Gastrocnemius medialis (tissue), 4 donors: ENCODE results near the gene TUBAL3. TPM values are rescaled to one million over a fixed set of nuclear protein-coding genes. Genes with fewer than 3 reads are reported as not detected.

Source experiments
- ATAC-seq, 2 donors: fragments of 150-250 bp; one replicate each; pipeline ENCODE4 v1.9.1; 2016
- DNase-seq, 2 donors: peaks; one replicate each; pipeline ENCODE4 v3.0.0-alpha.2; 2019
- H3K27ac ChIP-seq, 4 donors: fragments of 200-600 bp; sonication (generic); 1 replicate in 1 of 4; 2 replicates in 3 of 4; pipeline ENCODE4 v1.5.1; 2016 to 2018; ENCODE audit warnings: mild to moderate bottlenecking in 2 of 4, moderate library complexity in 1 of 4
- H3K27me3 ChIP-seq, 3 donors: fragments of 200-600 bp; sonication (generic) in 2 of 3; 1 replicate in 1 of 3; 2 replicates in 2 of 3; pipeline versions ENCODE4 v1.5.1 to v1.6.0; 2016 to 2019; ENCODE audit warnings: mild to moderate bottlenecking in 1 of 3, moderate library complexity in 1 of 3
- H3K36me3 ChIP-seq, 2 donors: fragments of 200-600 bp; sonication (generic) in 1 of 2; one replicate each; pipeline ENCODE4 v1.5.1; 2017 to 2018
- H3K4me1 ChIP-seq, 2 donors: fragments of 200-600 bp; sonication (generic) in 1 of 2; one replicate each; pipeline ENCODE4 v1.5.1; 2016 to 2017; ENCODE audit warnings: mild to moderate bottlenecking in 2 of 2
- H3K4me3 ChIP-seq, 4 donors: fragments of 200-600 bp; sonication (generic) in 3 of 4; 1 replicate in 1 of 4; 2 replicates in 3 of 4; pipeline ENCODE4 v1.5.1; 2016 to 2019; ENCODE audit warnings: mild to moderate bottlenecking in 2 of 4
- H3K9me3 ChIP-seq, 3 donors: fragments of 200-600 bp; sonication (generic) in 2 of 3; 1 replicate in 1 of 3; 2 replicates in 2 of 3; pipeline ENCODE4 v1.5.1; 2016 to 2019
- CTCF ChIP-seq, 5 experiments: fragments of 450-650 bp in 3 of 5; fragments of 200-600 bp in 2 of 5; sonication (generic) in 2 of 5; IDR thresholded peaks in 4 of 5; conservative IDR thresholded peaks in 1 of 5; 1 replicate in 4 of 5; 2 replicates in 1 of 5; pipeline ENCODE4 v1.5.1; 2016 to 2019; ENCODE audit warnings: antibody characterized with exemption in 5 of 5, mild to moderate bottlenecking in 3 of 5, moderate library complexity in 3 of 5
- POLR2A ChIP-seq, 2 donors: fragments of 450-650 bp; IDR thresholded peaks; one replicate each; pipeline ENCODE4 v1.6.1; 2017; ENCODE audit warnings: antibody characterized with exemption in 2 of 2, mild to moderate bottlenecking in 2 of 2, moderate library complexity in 2 of 2
- in situ Hi-C, 4 donors: fragments of 200-750 bp; cut with MboI; loops; one replicate each; pipeline versions ENCODE4 v1.15.0 to v1.8.0; 2017; ENCODE audit warnings: low sequenced_read_pairs in 4 of 4
- intact Hi-C: fragments of 100-400 bp; cut with DNase I; formaldehyde crosslinking; loops from one replicate; pipeline ENCODE4 v1.15.1; 2023; ENCODE audit warnings: low total_unique reads
- total RNA-seq, 4 donors: library from RNA; depleted of rRNA; stranded (reverse); fragments of >200 nt; gene quantifications; one replicate each; pipeline versions ENCODE4 v1.1.0 to v1.2.3, GENCODE V29; 2016

Gene TUBAL3
- total RNA-seq, 4 donors from 2014 or later = 0.18 TPM; not detected in 3

- in situ Hi-C loops (loop anchor here in 2 of 4 donors (10.0 to 25.0 kb wide), 2 partner anchors 416 to 428 kb away; no protein-coding TSS in a partner anchor), intact Hi-C loops (loop anchor here (1.0 to 10.0 kb wide), 3 partner anchors 34 to 238 kb away; partner anchors contain the start of genes NET1 and TASOR2)
- Histone ChIP-seq H3K4me3 (peak overlapping the region; percentile 38 to 62 (median 54)), H3K36me3 (no peaks in the 10 kb centered on the region), H3K27me3 (no peaks in the 10 kb centered on the region), H3K4me1 (peaks cover 25 to 32% of the 10 kb centered on the region in 2 donors), H3K9me3 (no peaks in the 10 kb centered on the region), H3K27ac (peak overlapping the region; percentile 67 to 84 (median 73))
- peak in 1 of 5 experiments; percentile 5 for TF ChIP-seq CTCF (IDR thresholded peaks at IDR 0.05 in 4 of 5, conservative IDR thresholded peaks at IDR 0.05 in 1 of 5)
- TF ChIP-seq POLR2A (IDR thresholded peaks at IDR 0.05) = peak; percentile 75 to 92
- ATAC-seq (peak; percentile 80 to 84), DNase-seq (peak; percentile 86 to 91)
Observed at GRCh38 chr10:5446390-5446926, 41.8 kb upstream of the TUBAL3 start.

DNA sequence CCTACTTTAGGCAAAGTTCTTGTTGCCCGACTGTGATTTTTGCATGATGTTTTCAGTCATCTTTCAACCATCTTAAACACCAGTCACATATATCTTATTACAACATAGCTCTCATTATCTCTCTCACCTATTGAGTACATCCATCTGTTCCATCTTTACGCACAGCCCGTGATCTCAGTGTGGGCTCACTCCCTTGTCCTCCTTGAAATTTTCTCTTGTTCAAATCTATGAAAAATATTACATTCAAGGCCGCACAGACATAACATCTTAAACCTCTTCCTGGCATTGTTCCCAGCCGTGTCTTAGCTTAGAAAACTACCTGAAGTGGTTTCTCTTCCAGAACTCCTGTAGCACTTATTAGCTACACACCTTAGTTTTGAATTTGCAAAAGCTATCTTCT, 40.4 kb upstream of the TUBAL3 start:
- in situ Hi-C loops = loop anchor here in 2 of 4 donors (10.0 to 25.0 kb wide), 2 partner anchors 417 to 430 kb away; no protein-coding TSS in a partner anchor
- TF ChIP-seq POLR2A (IDR thresholded peaks at IDR 0.05) = no peak
- no peak for TF ChIP-seq CTCF (IDR thresholded peaks at IDR 0.05 in 4 of 5, conservative IDR thresholded peaks at IDR 0.05 in 1 of 5)
- H3K4me1 ChIP-seq = peaks cover 24 to 31% of the 10 kb centered on the region in 2 donors
- no peak for DNase-seq
- no peaks in the 10 kb centered on the region for H3K9me3 ChIP-seq
- H3K27ac ChIP-seq = no peak overlapping the region
- H3K36me3 ChIP-seq = no peaks in the 10 kb centered on the region
- intact Hi-C loops = loop anchor here (10.0 kb wide), 1 partner anchor 90 kb away; no protein-coding TSS in a partner anchor
- ATAC-seq = no peak
- H3K27me3 ChIP-seq = no peaks in the 10 kb centered on the region
- no peak overlapping the region for H3K4me3 ChIP-seq

DNA sequence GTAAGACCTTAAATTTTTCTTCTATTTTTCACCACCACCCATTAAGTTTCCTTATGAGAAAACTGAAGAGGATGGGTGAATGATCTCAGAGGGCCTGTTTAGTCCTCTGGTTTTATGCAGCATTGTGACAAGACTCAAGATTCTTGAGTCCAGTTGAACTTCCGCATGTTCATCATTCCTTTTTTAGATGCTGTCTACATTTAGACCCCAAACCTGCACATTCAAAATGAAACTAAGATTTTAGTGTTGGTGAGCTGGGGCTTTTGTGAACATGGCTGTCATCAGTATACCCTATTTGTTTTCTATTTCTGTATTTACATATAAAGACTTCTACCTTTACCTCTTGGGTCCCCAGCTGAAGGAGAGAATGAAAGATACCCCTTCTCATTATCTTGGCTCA, 38.8 kb upstream of the TUBAL3 start:
- no peak overlapping the region for H3K4me3 ChIP-seq
- no peak for DNase-seq
- no peak for ATAC-seq
- H3K36me3 ChIP-seq = no peaks in the 10 kb centered on the region
- TF ChIP-seq CTCF (IDR thresholded peaks at IDR 0.05 in 4 of 5, conservative IDR thresholded peaks at IDR 0.05 in 1 of 5) = no peak
- TF ChIP-seq POLR2A (IDR thresholded peaks at IDR 0.05) = no peak
- intact Hi-C loops (loop anchor here (5.0 to 10.0 kb wide), 2 partner anchors 91 to 429 kb away; no protein-coding TSS in a partner anchor), in situ Hi-C loops (loop anchor here (5.0 to 25.0 kb wide), 3 partner anchors 179 to 431 kb away; no protein-coding TSS in a partner anchor)
- H3K4me1 ChIP-seq = peaks cover 14 to 22% of the 10 kb centered on the region in 2 donors
- H3K9me3 ChIP-seq = no peaks in the 10 kb centered on the region
- H3K27ac ChIP-seq = no peak overlapping the region
- no peaks in the 10 kb centered on the region for H3K27me3 ChIP-seq

DNA sequence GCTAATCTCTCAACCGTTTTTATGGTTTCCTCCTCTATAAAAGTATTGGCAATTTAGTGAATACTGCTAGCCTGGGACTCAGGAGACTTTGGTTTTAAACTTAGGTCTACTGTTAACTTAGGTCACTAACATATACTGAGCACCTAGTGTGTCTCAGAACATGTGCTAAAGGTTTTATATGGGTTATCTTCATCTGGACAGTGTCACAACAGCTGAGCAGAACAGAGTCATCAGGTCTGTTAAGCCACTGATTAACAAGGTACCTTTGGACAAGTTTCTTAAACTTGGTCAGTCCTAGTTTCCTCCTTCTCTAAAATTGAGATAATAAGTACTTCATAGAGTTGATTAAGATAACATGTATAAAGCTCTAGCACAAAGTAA, 38.4 kb upstream of the TUBAL3 start:
- Histone ChIP-seq H3K27ac (no peak overlapping the region), H3K9me3 (no peaks in the 10 kb centered on the region), H3K4me1 (peaks cover 14 to 18% of the 10 kb centered on the region in 2 donors), H3K27me3 (no peaks in the 10 kb centered on the region), H3K4me3 (no peak overlapping the region), H3K36me3 (no peaks in the 10 kb centered on the region)
- in situ Hi-C loops = loop anchor here (5.0 to 25.0 kb wide), 3 partner anchors 179 to 432 kb away; no protein-coding TSS in a partner anchor
- ATAC-seq (no peak), DNase-seq (no peak)
- TF ChIP-seq POLR2A (IDR thresholded peaks at IDR 0.05) (no peak), CTCF (IDR thresholded peaks at IDR 0.05 in 4 of 5, conservative IDR thresholded peaks at IDR 0.05 in 1 of 5) (no peak)
- intact Hi-C loops = loop anchor here (1.0 to 10.0 kb wide), 3 partner anchors 92 to 429 kb away; no protein-coding TSS in a partner anchor
